ENCODE measurements around the gene SLC25A23.

The SLC25A23 gene

GRCh38 chr19:6393983-6394412 lies 65.6 kb downstream of the SLC25A23 start:
- DNase-seq, result peak in 1 of 2 experiments; percentile 26

GRCh38 chr19:6393074-6393982 lies 66.3 kb downstream of the SLC25A23 start, which contains the start of gene GTF2F1:
Gene GTF2F1 (minus strand): TSS chr19:6393164. CDS start chr19:6392995, 169 bp downstream.
- peak; percentile 58 to 77 for DNase-seq

DNA sequence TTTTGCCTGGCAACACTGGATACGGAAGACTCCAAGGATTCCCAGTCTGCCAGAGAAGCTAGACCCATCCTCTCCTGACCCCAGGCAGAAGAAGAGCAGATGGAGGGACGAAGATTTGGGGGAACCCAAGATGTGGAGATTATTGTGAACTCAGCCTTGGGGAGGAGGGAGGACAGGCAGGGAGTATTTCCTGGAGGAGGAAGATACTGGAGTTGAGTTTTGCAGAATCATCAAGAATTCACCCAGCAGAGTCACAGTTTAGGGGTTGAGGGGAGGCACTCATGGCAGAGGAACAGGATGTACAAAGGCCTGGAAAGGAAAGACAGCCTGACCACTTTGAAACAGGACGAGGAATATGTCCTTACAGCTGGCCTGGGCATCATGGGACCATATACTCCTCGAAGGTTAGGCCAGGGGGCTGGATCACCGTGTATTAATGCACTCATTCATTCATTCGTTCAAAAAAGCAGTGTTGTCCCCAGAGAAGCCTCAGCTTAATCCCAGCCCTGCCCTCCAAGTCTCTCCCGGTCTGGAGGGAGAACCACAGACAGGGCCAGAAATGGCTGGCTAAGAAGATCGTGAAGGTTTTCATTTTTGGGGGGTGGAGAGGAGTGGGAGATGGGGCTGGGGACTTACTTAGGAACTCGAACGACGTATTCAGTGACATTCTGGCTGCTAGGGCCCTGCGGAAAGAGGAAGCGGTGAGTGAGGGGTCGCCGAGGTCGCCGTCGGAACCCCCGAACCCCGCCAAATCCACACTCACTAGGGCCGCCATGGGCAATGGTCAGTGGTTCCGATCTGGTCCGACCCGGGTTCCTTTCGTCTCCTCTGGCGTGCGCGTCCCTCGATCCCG lies 67.1 kb downstream of the SLC25A23 start:
- DNase-seq, result no peak

Measured in NCI-H187 (cell line).